Cardiac fibroblast (primary cell): Measurements from ENCODE around the gene OSGIN1.

Experiments used
- DNase-seq, 2 donors: peaks; one replicate each; pipeline versions ENCODE4 v3.0.0 to v3.0.0-alpha.2; 2010; ENCODE audit warnings: low read depth in 2 of 2
- H3K4me3 ChIP-seq, 2 donors: replicated peaks in 1 of 2; 1 replicate in 1 of 2; 2 replicates in 1 of 2; pipeline ENCODE4 v1.5.1; 2011; ENCODE audit warnings: low read depth in 2 of 2, low read length in 2 of 2, mild to moderate bottlenecking in 2 of 2, moderate library complexity in 1 of 2
- TF ChIP-seq, protein P1 (sequence below): IDR thresholded peaks from one replicate; pipeline ENCODE4 v1.5.1; 2011; ENCODE audit warnings: low read depth, mild to moderate bottlenecking, low read length, inconsistent platforms

OSGIN1 gene

DNA sequence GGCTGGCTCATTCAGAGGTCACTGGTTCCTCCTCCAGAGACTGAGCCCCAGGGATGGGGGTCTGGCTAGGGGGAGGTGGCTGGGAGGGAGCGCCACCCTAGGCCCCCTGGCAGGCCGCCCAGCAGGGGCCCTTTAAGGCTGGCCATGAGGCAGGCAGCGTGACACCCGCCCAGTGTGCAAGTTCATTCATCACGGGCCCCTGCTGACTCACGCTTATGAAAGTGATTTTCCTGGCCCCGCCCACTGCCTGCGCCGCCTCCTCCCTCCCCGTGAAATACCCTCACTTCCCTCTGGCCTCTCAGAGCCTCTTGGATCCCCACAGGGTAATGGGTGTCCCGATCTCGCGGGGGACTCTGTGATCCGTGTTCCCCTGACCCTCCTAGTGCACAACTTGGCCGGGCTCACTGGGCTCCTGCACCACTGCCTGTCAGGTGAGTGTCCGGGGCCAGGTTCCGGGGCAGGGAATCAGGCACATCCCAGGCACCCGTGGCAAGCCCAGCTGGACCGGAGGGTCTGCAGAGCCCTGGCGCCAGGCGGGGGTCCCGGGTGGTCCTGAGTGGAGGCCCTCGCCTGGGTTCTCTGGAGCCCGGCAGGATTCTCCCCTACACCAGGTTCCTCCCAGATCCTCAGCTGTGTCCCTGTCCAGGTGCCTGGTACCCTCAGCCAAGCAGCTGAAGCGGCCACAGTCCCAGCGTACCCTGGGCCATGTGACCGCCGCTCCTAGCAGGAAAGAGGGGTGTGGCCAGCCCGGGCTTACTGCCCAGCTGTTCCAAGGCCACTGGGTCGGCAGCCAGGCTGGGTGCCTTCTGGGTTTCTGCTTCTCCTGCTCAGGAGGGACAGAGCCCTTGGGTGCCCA, at the start of gene OSGIN1:
TSS of gene OSGIN1 (plus strand) at position 301 of the 856 bp plus-strand sequence. CDS start 4,432 bp downstream, outside the sequence.
- DNase-seq: peak; percentile 96 to 97
- TF ChIP-seq, protein P1, sequence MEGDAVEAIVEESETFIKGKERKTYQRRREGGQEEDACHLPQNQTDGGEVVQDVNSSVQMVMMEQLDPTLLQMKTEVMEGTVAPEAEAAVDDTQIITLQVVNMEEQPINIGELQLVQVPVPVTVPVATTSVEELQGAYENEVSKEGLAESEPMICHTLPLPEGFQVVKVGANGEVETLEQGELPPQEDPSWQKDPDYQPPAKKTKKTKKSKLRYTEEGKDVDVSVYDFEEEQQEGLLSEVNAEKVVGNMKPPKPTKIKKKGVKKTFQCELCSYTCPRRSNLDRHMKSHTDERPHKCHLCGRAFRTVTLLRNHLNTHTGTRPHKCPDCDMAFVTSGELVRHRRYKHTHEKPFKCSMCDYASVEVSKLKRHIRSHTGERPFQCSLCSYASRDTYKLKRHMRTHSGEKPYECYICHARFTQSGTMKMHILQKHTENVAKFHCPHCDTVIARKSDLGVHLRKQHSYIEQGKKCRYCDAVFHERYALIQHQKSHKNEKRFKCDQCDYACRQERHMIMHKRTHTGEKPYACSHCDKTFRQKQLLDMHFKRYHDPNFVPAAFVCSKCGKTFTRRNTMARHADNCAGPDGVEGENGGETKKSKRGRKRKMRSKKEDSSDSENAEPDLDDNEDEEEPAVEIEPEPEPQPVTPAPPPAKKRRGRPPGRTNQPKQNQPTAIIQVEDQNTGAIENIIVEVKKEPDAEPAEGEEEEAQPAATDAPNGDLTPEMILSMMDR: no peak
- peak within 1 kb of the TSS; percentile 64 to 68 for H3K4me3 ChIP-seq

GRCh38 chr16:83903751-83904150, 49.3 kb upstream of the OSGIN1 start:
- peak; percentile 55 to 65 for DNase-seq
- H3K4me3 ChIP-seq: no peak overlapping the region
- TF ChIP-seq, protein P1: no peak

DNA sequence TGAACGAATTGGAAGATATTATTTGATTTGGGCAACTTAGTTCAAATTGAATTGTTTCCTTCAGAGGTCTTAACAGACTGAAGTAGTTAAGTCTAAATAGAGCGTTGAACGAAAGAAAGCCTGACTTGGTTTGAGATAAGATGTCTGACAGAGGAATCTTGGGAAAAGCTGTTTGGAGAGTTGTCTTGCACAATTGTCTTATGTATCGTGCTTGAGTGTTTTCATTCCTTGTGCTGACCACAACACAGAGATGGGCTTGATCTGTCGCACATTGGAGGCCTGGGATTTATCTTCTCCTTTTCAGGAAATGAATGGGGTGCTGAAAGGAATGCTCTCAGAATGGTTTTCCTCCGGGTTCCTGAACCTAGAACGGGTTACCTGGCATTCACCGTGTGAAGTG, 46.4 kb upstream of the OSGIN1 start:
- no peak overlapping the region for H3K4me3 ChIP-seq
- TF ChIP-seq, protein P1: no peak
- DNase-seq: peak; percentile 22 to 80

GRCh38 chr16:83907111-83907510, 45.9 kb upstream of the OSGIN1 start:
- H3K4me3 ChIP-seq: no peak overlapping the region
- no peak for DNase-seq
- TF ChIP-seq, protein P1: no peak

GRCh38 chr16:83907631-83908250, 45.3 kb upstream of the OSGIN1 start:
- no peak for DNase-seq
- no peak overlapping the region for H3K4me3 ChIP-seq
- TF ChIP-seq, protein P1: no peak

GRCh38 chr16:83908798-83909197, 44.2 kb upstream of the OSGIN1 start:
- TF ChIP-seq, protein P1: no peak
- no peak for DNase-seq
- no peak overlapping the region for H3K4me3 ChIP-seq
